Muscle of leg (tissue), 16 donors: ENCODE results near the gene KCTD18. TPM values are rescaled to one million over a fixed set of nuclear protein-coding genes. Genes with fewer than 3 reads are reported as not detected.

Experiments used
- DNase-seq: peaks from one replicate; pipeline ENCODE4 v3.0.0; 2013
- H3K27ac ChIP-seq: one replicate; pipeline ENCODE4 v1.5.1; 2013; ENCODE audit warnings: mild to moderate bottlenecking, low read length, control low read depth
- H3K27me3 ChIP-seq: one replicate; pipeline ENCODE4 v1.6.1; 2013; ENCODE audit warnings: low read length; ENCODE audit not compliant: control insufficient read depth, insufficient read depth
- H3K36me3 ChIP-seq: one replicate; pipeline ENCODE4 v1.6.1; 2013; ENCODE audit warnings: low read length; ENCODE audit not compliant: control insufficient read depth, insufficient read depth
- H3K4me1 ChIP-seq: one replicate; pipeline ENCODE4 v1.6.1; 2013; ENCODE audit warnings: low read length; ENCODE audit not compliant: control insufficient read depth, insufficient read depth
- H3K4me3 ChIP-seq: one replicate; pipeline ENCODE4 v1.5.1; 2013; ENCODE audit warnings: low read length, control low read depth
- H3K9me3 ChIP-seq: replicated peaks from 2 replicates; pipeline ENCODE4 v1.6.1; 2013; ENCODE audit warnings: low read depth, low read length; ENCODE audit not compliant: control insufficient read depth
- WGBS: methylation state at CpG from one replicate; pipeline ENCODE4 v1.1.5; 2013; ENCODE audit warnings: missing lambda C conversion rate; ENCODE audit not compliant: insufficient coverage; 5-methylcytosine and 5-hydroxymethylcytosine counted together
- long read RNA-seq, 11 donors: transcript quantifications; one replicate each; lab custom pipeline, GENCODE V29; 2026
- polyA plus RNA-seq, 8 donors: library from polyadenylated mRNA; unstranded; fragments of 120-200 nt; gene quantifications; one replicate each; pipeline versions ENCODE4 v1.2.1 to v1.2.3, GENCODE V29; 2013; ENCODE audit warnings: inconsistent platforms in 1 of 8, low replicate concordance in 1 of 8; ENCODE audit not compliant: insufficient read length in 8 of 8, insufficient read depth in 1 of 8
- total RNA-seq: library from RNA; stranded (reverse); fragments of 120-200 nt; gene quantifications from one replicate; pipeline ENCODE4 v1.2.4, GENCODE V29; 2013

KCTD18 gene
- total RNA-seq (12.0 TPM), polyA plus RNA-seq (10 to 100 TPM in 7 of 8 donors, 1 to 10 TPM in 1; 9.8 to 14.4 (median 11.3) TPM)
- long read RNA-seq, donor 1, partial matches to known transcripts = 0 of 2 reads
- long read RNA-seq, donor 1, other reads (novel, unspliced or antisense) = 0 of 2 reads
- long read RNA-seq, donor 2, partial matches to known transcripts = 0 of 2 reads
- long read RNA-seq, donor 2, other reads (novel, unspliced or antisense) = 0 of 2 reads
- long read RNA-seq, donor 3, partial matches to known transcripts = 0 of 1 reads
- long read RNA-seq, donor 3, other reads (novel, unspliced or antisense) = 0 of 1 reads
- long read RNA-seq, donor 4, partial matches to known transcripts = 0 of 3 reads
- long read RNA-seq, donor 4, other reads (novel, unspliced or antisense) = 0 of 3 reads
- long read RNA-seq, donor 5, partial matches to known transcripts = 0 of 2 reads
- long read RNA-seq, donor 5, other reads (novel, unspliced or antisense) = 0 of 2 reads
- long read RNA-seq, donor 6, transcript KCTD18-202 (7 exons, 2,556 nt) = major isoform, 5 of 8 reads
- long read RNA-seq, donor 6, partial matches to known transcripts = 0 of 8 reads
- long read RNA-seq, donor 6, other reads (novel, unspliced or antisense) = 0 of 8 reads
- long read RNA-seq, donor 7, partial matches to known transcripts = 0 of 12 reads
- long read RNA-seq, donor 7, other reads (novel, unspliced or antisense) = 12 of 12 reads
- long read RNA-seq, donor 8, partial matches to known transcripts = 0 of 2 reads
- long read RNA-seq, donor 8, other reads (novel, unspliced or antisense) = 0 of 2 reads
- long read RNA-seq, donor 9, partial matches to known transcripts = 0 of 4 reads
- long read RNA-seq, donor 9, other reads (novel, unspliced or antisense) = 0 of 4 reads
- long read RNA-seq, donor 10, partial matches to known transcripts = 0 of 2 reads
- long read RNA-seq, donor 10, other reads (novel, unspliced or antisense) = 0 of 2 reads
- long read RNA-seq, donor 11, partial matches to known transcripts = 0 of 4 reads
- long read RNA-seq, donor 11, other reads (novel, unspliced or antisense) = 0 of 4 reads

GRCh38 chr2:200509612-200510433, at the start of gene KCTD18:
KCTD18 (minus strand) TSS chr2:200510068; CDS start chr2:200507016, 3,052 bp downstream.
- H3K4me1 ChIP-seq = peaks cover 10% of the 10 kb centered on the region
- WGBS = under 1% methylated on average over 68 of the region's 78 CpGs
- H3K27ac ChIP-seq = peak within 1 kb of the TSS; percentile 78
- DNase-seq = peak; percentile 94
- peaks cover 2% of the 10 kb centered on the region for H3K27me3 ChIP-seq
- H3K36me3 ChIP-seq = peaks cover 5% of the 10 kb centered on the region
- H3K4me3 ChIP-seq = peak within 1 kb of the TSS; percentile 84
- no peaks in the 10 kb centered on the region for H3K9me3 ChIP-seq

GRCh38 chr2:200540793-200541192, 30.9 kb upstream of the KCTD18 start:
- Histone ChIP-seq H3K27me3 (no peaks in the 10 kb centered on the region), H3K4me3 (no peak overlapping the region), H3K9me3 (no peaks in the 10 kb centered on the region), H3K27ac (no peak overlapping the region), H3K36me3 (peaks cover 2% of the 10 kb centered on the region), H3K4me1 (no peaks in the 10 kb centered on the region)
- DNase-seq = no peak

- no peak overlapping the region for H3K27ac ChIP-seq
- H3K9me3 ChIP-seq = no peaks in the 10 kb centered on the region
- H3K4me1 ChIP-seq = no peaks in the 10 kb centered on the region
- H3K36me3 ChIP-seq = peaks cover 2% of the 10 kb centered on the region
- H3K4me3 ChIP-seq = no peak overlapping the region
- H3K27me3 ChIP-seq = no peaks in the 10 kb centered on the region
- 90% methylated on average over 1 of the region's 1 CpG for WGBS
- DNase-seq = no peak
These were observed 28.3 kb upstream of the KCTD18 start for GRCh38 chr2:200538139-200538538.

GRCh38 chr2:200534572-200534971, 24.7 kb upstream of the KCTD18 start:
- no peaks in the 10 kb centered on the region for H3K4me1 ChIP-seq
- H3K4me3 ChIP-seq = no peak overlapping the region
- no peaks in the 10 kb centered on the region for H3K27me3 ChIP-seq
- DNase-seq = no peak
- H3K27ac ChIP-seq = no peak overlapping the region
- no peaks in the 10 kb centered on the region for H3K9me3 ChIP-seq
- no peaks in the 10 kb centered on the region for H3K36me3 ChIP-seq

- DNase-seq = peak; percentile 55
- Histone ChIP-seq H3K4me3 (no peak overlapping the region), H3K36me3 (no peaks in the 10 kb centered on the region), H3K9me3 (no peaks in the 10 kb centered on the region), H3K27me3 (no peaks in the 10 kb centered on the region), H3K4me1 (no peaks in the 10 kb centered on the region), H3K27ac (no peak overlapping the region)
- WGBS = no CpG with 5 or more reads among the region's 2 CpGs
These were observed 23.9 kb upstream of the KCTD18 start for GRCh38 chr2:200533754-200534153.

- no peak overlapping the region for H3K4me3 ChIP-seq
- WGBS = 90% methylated on average over 2 of the region's 3 CpGs
- peaks cover 3% of the 10 kb centered on the region for H3K27me3 ChIP-seq
- DNase-seq = no peak
- peaks cover 9% of the 10 kb centered on the region for H3K4me1 ChIP-seq
- no peak overlapping the region for H3K27ac ChIP-seq
- H3K36me3 ChIP-seq = no peaks in the 10 kb centered on the region
- H3K9me3 ChIP-seq = no peaks in the 10 kb centered on the region
These were observed 18.4 kb upstream of the KCTD18 start for GRCh38 chr2:200528228-200528627.

- peak; percentile 98 for DNase-seq
- Histone ChIP-seq H3K27me3 (peaks cover 15% of the 10 kb centered on the region), H3K27ac (peak within 1 kb of the TSS; percentile 43), H3K4me1 (peaks cover 9% of the 10 kb centered on the region), H3K9me3 (no peaks in the 10 kb centered on the region), H3K4me3 (peak within 1 kb of the TSS; percentile 77), H3K36me3 (no peaks in the 10 kb centered on the region)
- 0% methylated on average over 45 of the region's 56 CpGs for WGBS
These were observed 16.2 kb upstream of the KCTD18 start, which contains the start of gene SGO2 for GRCh38 chr2:200525882-200526651. SGO2 (plus strand) TSS chr2:200526207; CDS start chr2:200532976, 6,769 bp downstream.

GRCh38 chr2:200525551-200525881, 15.6 kb upstream of the KCTD18 start:
- H3K4me3 ChIP-seq = peak overlapping the region; percentile 77
- H3K27me3 ChIP-seq = peaks cover 17% of the 10 kb centered on the region
- peaks cover 9% of the 10 kb centered on the region for H3K4me1 ChIP-seq
- no peaks in the 10 kb centered on the region for H3K36me3 ChIP-seq
- no peak for DNase-seq
- H3K27ac ChIP-seq = peak overlapping the region; percentile 43
- no CpG with 5 or more reads among the region's 7 CpGs for WGBS
- no peaks in the 10 kb centered on the region for H3K9me3 ChIP-seq

- Histone ChIP-seq H3K27me3 (peaks cover 20% of the 10 kb centered on the region), H3K4me1 (peaks cover 9% of the 10 kb centered on the region), H3K9me3 (no peaks in the 10 kb centered on the region), H3K4me3 (no peak overlapping the region), H3K36me3 (no peaks in the 10 kb centered on the region), H3K27ac (no peak overlapping the region)
- no CpG with 5 or more reads among the region's 2 CpGs for WGBS
- DNase-seq = no peak
These were observed 15.2 kb upstream of the KCTD18 start for GRCh38 chr2:200525066-200525465.
